Osteoblast (primary cell): ENCODE data around the gene ATPAF2. TPM values are rescaled to one million over a fixed set of nuclear protein-coding genes. Genes with fewer than 3 reads are reported as not detected.

Experiments
- DNase-seq: peaks from one replicate; pipeline ENCODE4 v3.0.0; 2011; ENCODE audit warnings: low spot score, mixed read lengths; ENCODE audit not compliant: insufficient read length; ENCODE audit errors: missing footprints
- H2AFZ ChIP-seq: 2 replicates; pipeline ENCODE4 v1.6.0; 2011; ENCODE audit warnings: mild to moderate bottlenecking, low read length
- H3K27ac ChIP-seq: 2 replicates; pipeline ENCODE4 v1.5.1; 2011; ENCODE audit warnings: mild to moderate bottlenecking, low read depth, low read length, moderate library complexity
- H3K27me3 ChIP-seq: 2 replicates; pipeline ENCODE4 v1.6.0; 2012; ENCODE audit warnings: mild to moderate bottlenecking, control low read depth, inconsistent platforms, low read length, moderate library complexity; ENCODE audit not compliant: insufficient read depth
- H3K36me3 ChIP-seq: 2 replicates; pipeline ENCODE4 v1.5.1; 2011; ENCODE audit warnings: mild to moderate bottlenecking, low read length, control low read depth, moderate library complexity; ENCODE audit not compliant: insufficient read depth
- H3K4me1 ChIP-seq: 2 replicates; pipeline ENCODE4 v1.5.1; 2011; ENCODE audit warnings: mild to moderate bottlenecking, low read length, control low read depth, moderate library complexity; ENCODE audit not compliant: insufficient read depth
- H3K4me2 ChIP-seq: 2 replicates; pipeline ENCODE4 v1.6.0; 2011; ENCODE audit warnings: mild to moderate bottlenecking, low read length; ENCODE audit not compliant: insufficient read depth
- H3K4me3 ChIP-seq: fragments of 200-600 bp; sonication (generic); 3 replicates; pipeline ENCODE4 v1.5.1; 2012; ENCODE audit warnings: mild to moderate bottlenecking, low read length, inconsistent platforms; ENCODE audit not compliant: insufficient read depth
- H3K79me2 ChIP-seq: 2 replicates; pipeline ENCODE4 v1.6.0; 2012; ENCODE audit warnings: mild to moderate bottlenecking, low read length, control low read depth, inconsistent platforms; ENCODE audit not compliant: insufficient read depth
- H3K9me3 ChIP-seq: 2 replicates; pipeline ENCODE4 v1.5.1; 2011; ENCODE audit warnings: low read depth, low read length, control low read depth
- H4K20me1 ChIP-seq: 2 replicates; pipeline ENCODE4 v1.6.0; 2012; ENCODE audit warnings: mild to moderate bottlenecking, low read length, control low read depth; ENCODE audit not compliant: insufficient read depth
- total RNA-seq: library from RNA; depleted of rRNA; stranded (reverse); fragments of >200 nt; gene quantifications from 2 replicates; pipeline ENCODE4 v1.2.3, GENCODE V29; 2012
- TF ChIP-seq, protein P1 (sequence below): IDR thresholded peaks from 2 replicates; pipeline ENCODE4 v1.5.1; 2011; ENCODE audit warnings: mild to moderate bottlenecking, low read depth, low read length, moderate library complexity; ENCODE audit errors: extremely low read depth

The ATPAF2 gene
- total RNA-seq, 1 donor: 20.3 TPM

DNA sequence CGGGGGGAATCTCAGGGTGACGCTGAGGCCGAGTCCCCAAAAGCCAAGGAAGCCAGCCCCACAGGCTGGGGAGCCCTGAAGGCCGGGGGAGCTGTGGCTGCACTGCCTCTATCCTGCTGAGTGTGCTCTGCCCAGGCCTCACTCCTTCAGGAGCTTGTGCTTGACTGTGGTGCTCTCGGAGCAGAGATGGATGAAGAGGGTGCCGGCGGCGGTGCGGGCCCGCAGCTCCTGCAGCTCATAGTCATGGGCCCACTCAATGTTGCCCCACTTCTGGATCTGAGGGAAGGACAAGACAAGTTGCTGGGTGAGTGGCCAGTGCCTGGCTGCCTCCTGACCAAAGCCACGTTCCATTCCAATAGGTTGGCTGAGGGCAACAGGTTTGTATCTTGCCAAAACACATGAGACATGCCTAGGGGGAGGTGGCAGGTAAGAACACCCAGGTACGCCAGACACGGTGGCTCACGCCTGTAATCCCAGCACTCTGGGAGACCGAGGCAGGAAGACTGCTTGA is 20.5 kb downstream of the ATPAF2 start:
- Histone ChIP-seq H3K9me3 (no peaks in the 10 kb centered on the region), H3K4me2 (no peak overlapping the region)
- TF ChIP-seq, protein P1, sequence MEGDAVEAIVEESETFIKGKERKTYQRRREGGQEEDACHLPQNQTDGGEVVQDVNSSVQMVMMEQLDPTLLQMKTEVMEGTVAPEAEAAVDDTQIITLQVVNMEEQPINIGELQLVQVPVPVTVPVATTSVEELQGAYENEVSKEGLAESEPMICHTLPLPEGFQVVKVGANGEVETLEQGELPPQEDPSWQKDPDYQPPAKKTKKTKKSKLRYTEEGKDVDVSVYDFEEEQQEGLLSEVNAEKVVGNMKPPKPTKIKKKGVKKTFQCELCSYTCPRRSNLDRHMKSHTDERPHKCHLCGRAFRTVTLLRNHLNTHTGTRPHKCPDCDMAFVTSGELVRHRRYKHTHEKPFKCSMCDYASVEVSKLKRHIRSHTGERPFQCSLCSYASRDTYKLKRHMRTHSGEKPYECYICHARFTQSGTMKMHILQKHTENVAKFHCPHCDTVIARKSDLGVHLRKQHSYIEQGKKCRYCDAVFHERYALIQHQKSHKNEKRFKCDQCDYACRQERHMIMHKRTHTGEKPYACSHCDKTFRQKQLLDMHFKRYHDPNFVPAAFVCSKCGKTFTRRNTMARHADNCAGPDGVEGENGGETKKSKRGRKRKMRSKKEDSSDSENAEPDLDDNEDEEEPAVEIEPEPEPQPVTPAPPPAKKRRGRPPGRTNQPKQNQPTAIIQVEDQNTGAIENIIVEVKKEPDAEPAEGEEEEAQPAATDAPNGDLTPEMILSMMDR: no peak

DNA sequence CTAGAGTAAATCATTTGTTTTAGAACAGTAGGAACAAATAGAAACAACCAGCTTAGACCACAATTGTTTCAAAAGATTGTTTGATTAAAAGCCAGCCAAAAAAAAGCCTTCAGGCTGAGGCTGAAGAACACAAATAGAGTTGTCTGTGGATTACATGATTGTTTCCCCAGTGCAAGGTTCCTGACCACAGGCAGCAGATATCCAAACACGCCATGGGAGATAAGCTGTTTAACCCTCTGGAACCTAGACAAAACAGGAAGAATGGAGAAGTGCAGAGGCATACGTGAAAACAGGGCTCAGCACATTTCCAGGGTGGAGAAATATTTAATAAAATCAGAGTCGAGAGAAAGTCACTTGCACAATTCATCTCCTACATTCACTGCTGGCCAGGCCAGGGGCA is 21.0 kb downstream of the ATPAF2 start:
- H3K79me2 ChIP-seq: no peaks in the 10 kb centered on the region
- H3K4me3 ChIP-seq: no peak overlapping the region
- no peaks in the 10 kb centered on the region for H3K9me3 ChIP-seq
- no peak overlapping the region for H2AFZ ChIP-seq
- H3K27me3 ChIP-seq: no peaks in the 10 kb centered on the region
- H3K4me2 ChIP-seq: no peak overlapping the region
- H3K4me1 ChIP-seq: peaks cover 6% of the 10 kb centered on the region
- peaks cover 2% of the 10 kb centered on the region for H4K20me1 ChIP-seq
- no peak overlapping the region for H3K27ac ChIP-seq
- DNase-seq: peak; percentile 88
- no peaks in the 10 kb centered on the region for H3K36me3 ChIP-seq
- TF ChIP-seq, protein P1: no peak

More for the DNA sequence above, 20.5 kb downstream of the ATPAF2 start:
- H3K36me3 ChIP-seq: no peaks in the 10 kb centered on the region
- no peak overlapping the region for H2AFZ ChIP-seq
- DNase-seq: peak; percentile 37
- H3K4me1 ChIP-seq: peaks cover 6% of the 10 kb centered on the region
- peaks cover 2% of the 10 kb centered on the region for H4K20me1 ChIP-seq
- H3K27me3 ChIP-seq: no peaks in the 10 kb centered on the region
- no peak overlapping the region for H3K4me3 ChIP-seq
- H3K79me2 ChIP-seq: no peaks in the 10 kb centered on the region
- no peak overlapping the region for H3K27ac ChIP-seq

DNA sequence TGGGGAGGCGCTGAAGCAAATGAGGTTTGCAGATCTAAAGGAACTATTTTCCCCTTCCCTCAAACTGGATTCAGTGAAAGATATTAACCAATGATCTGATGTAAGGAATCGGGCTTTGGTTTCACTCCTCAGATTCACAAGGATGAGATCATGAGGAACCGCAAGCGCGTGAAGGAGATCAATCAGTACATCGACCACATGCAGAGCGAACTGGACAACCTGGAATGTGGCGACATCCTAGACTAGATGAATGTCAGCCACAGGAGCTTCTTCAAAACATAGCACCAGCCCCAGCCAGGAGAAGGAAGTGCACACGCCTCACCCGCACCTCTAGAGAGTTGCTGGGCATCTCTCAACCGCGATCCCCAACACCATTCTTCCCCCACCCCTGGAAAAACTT is 22.5 kb downstream of the ATPAF2 start:
- Histone ChIP-seq H3K4me1 (peaks cover 6% of the 10 kb centered on the region), H3K27ac (no peak overlapping the region), H3K79me2 (no peaks in the 10 kb centered on the region), H3K27me3 (no peaks in the 10 kb centered on the region), H3K4me2 (no peak overlapping the region), H4K20me1 (peaks cover 2% of the 10 kb centered on the region), H3K36me3 (no peaks in the 10 kb centered on the region), H2AFZ (no peak overlapping the region), H3K4me3 (no peak overlapping the region), H3K9me3 (no peaks in the 10 kb centered on the region)
- TF ChIP-seq, protein P1: no peak
- DNase-seq: no peak

DNA sequence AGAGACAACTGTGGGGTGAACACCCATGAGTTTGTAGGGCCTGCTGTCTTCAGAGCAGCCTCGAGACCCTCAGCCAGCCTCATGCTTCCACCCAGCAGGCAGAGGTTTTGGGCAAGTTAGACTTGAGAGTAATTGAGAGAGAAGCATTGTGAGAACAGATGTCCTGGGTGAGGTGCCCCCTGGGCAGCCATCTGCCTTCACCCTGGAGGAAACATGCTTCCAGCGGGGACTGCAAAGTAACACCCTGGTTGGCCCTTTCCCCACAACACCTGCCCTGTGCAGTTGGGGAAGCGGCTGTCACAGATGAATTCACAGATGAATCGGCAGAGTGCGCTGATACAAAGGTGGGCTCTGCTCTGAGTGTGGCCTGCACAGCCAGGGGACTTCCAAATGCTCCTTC is 23.4 kb downstream of the ATPAF2 start:
- Histone ChIP-seq H3K27me3 (no peaks in the 10 kb centered on the region), H3K4me1 (peaks cover 6% of the 10 kb centered on the region), H3K36me3 (no peaks in the 10 kb centered on the region), H3K79me2 (no peaks in the 10 kb centered on the region), H3K4me3 (no peak overlapping the region), H3K27ac (no peak overlapping the region), H3K9me3 (no peaks in the 10 kb centered on the region), H3K4me2 (no peak overlapping the region), H4K20me1 (peaks cover 2% of the 10 kb centered on the region), H2AFZ (no peak overlapping the region)
- DNase-seq: peak; percentile 43
- TF ChIP-seq, protein P1: no peak
